Measurements from ENCODE around the gene DESI1. TPM values are rescaled to one million over a fixed set of nuclear protein-coding genes. Genes with fewer than 3 reads are reported as not detected.
A peak's percentile ranks its signal among the peaks of the same experiment; 100 is the strongest.
"Not testable (repeated sequence)": the region's sequence is repeated elsewhere in the genome, so short reads cannot be mapped to it uniquely, and the experiment has no call there.

Gene DESI1
- polyA plus RNA-seq, 1 donor = 31.3 TPM

DNA sequence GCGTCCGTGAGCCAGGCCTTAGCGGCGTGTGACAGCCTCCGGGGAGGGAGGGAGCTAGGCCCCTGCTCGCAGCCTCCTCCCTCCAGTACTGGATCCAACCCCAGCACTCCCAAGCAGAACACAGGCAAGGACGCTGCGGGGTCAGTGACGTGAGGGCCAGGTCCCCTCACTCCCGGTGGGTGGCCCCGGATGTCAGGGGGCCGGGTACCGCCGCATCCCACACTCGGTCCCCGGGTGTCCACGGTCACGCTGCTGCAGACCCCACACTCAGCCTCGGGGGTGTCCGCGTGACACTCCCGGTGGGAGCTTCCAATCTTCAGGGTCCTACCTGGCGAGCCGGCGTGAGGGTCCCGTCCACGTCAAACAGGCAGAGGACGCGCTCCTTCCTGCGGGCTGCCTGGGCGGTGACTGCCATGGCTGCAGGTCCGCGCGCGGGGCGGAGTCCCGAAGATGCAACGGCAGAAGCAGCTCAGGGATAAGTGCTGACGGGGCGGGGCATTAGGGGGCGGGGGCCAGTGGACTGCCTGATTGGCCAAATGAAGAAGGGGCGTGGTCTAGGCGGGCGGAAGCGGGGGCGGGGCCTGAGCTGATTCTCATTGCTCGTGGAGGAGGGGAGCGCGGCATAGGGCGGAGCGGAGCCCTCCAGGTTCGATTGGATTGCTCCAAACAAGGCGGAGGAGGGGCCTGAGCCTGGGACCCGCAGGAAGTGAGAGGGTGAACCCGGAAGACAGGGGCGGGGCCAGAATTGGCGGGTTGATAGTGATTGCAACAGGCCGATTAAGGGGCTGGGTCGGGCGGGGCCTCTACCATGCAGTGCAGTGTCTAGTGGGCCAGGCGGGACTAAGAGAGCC is 31.2 kb downstream of the DESI1 start, which contains the start of gene PMM1:
PMM1 (minus strand) TSS at position 450 of the 851 bp plus-strand sequence; CDS start at position 415, 35 bp downstream.
- DNase-seq = peak; percentile 100

DNA sequence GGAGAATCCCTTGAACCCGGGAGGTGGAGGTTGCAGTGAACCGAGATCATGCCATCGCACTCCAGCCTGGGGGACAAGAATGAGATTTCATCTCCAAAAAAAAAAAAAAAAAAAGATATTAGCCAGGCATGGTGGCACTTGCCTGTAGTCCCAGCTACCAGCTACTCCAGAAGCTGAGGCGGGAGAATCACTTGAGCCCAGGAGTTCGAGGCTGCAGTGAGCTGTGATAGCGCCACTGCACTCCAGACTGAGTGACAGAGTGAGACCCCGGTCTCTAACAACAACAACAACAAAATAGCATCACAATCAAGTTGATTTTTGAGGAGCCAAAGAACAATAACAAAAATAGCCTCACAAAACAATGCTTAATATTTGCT is 33.5 kb downstream of the DESI1 start:
- no peak for DNase-seq

DNA sequence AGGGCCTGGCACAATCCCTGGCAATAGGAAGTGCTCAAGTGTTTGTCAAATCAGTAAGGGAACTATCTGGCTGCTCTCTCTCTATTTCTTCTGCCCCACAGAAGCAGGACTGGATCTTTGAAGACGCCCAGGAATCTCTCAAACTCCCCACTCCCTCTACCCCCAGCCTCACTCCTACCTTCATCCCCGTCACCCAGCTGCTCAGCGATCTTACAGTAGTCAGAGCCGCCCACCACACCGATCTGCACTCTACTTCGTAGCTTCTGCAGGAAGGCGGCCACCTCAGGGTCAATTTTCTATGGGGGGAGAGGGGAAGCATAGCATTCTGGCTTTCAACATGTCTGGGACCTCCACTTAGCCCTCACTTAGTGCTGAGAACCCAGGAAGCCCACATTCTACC is 34.9 kb downstream of the DESI1 start:
- DNase-seq = no peak

DNA sequence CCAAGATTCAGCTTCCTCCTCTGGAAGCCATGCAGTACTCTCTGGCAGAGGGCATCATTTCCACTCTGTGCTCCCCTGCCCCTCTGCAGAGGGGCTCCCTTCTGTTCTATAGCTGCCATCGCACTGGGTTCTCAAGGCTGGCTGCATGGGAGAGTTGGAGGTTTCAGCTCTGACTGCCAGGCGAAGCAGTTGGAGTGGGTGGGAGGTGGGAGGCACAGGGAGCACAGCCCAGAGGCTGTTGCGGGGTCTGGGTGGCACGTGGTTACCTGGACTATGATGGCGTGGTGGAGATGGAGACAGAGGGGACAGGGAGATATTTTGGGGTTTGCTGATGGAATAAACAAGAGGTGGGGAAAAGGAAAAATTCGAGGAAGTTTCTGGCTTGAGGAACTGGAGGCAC is 36.0 kb downstream of the DESI1 start:
- no peak for DNase-seq

- no peak for DNase-seq
These were observed 38.1 kb downstream of the DESI1 start for GRCh38 chr22:41582694-41583093.

GRCh38 chr22:41579997-41580355 is 40.9 kb downstream of the DESI1 start:
- DNase-seq = no peak

DNA sequence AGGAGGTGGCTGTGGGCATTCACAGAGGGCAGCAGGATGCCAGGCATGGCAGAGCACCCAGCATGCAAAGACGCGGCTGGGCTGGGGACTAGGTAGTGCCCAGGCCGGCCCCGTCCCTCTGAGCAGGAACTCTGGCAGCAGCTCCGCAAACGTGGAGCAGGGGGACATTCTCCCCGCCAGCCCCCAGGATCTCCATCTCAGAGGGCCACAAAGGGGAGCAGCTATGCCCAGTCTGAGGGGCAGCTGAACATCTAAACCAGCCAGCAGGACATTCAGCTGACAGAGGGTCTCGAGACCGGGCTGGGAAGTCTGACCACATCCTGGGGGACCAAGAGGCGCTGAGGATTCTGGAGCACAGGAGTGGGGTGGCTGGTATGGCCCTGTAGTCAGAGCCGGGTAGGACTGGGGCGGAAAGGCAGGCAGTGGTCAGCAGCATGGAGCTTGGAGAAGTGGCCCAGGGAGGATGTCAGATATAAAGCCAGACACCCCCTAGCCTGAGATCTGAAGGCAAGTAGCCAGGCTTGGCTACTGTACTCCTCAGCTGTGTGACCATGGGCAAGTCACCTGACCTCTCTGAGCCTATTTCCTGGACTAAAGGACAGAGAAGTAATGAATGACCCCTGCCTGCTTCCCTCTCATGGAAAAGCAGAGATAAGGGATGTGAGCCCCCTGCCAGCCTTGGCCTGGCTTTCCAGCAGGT is 41.4 kb downstream of the DESI1 start:
- no peak for DNase-seq

- DNase-seq = no peak
These were observed 42.0 kb downstream of the DESI1 start for GRCh38 chr22:41578818-41579217.

DNA sequence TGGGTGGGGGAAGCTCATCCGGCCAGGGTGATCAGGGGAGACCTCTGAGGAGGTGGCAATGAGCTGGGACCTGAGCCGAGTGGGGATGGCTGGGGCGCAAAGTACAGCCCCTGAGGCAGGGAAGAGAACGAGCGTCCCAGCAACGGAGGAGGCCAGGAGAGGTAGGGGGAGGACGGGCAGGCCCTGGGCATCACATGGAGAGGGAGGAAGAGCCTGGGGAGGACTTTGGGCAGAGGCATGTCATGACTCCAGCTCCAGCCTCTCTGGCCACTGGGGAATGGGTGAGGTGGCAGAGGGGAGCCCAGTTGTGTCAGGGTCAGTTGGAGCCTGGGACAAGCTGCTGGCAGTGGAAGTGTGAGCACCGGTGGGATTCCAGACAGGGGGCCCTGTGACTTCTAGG is 42.7 kb downstream of the DESI1 start:
- DNase-seq = no peak

GRCh38 chr22:41576877-41577276 is 44.0 kb downstream of the DESI1 start:
- DNase-seq = no peak

GRCh38 chr22:41575533-41575932 is 45.3 kb downstream of the DESI1 start:
- DNase-seq = no peak

- no peak for DNase-seq
These were observed 45.9 kb downstream of the DESI1 start for GRCh38 chr22:41574847-41575381.

GRCh38 chr22:41573677-41574076 is 47.2 kb downstream of the DESI1 start:
- no peak for DNase-seq

GRCh38 chr22:41572305-41572704 is 48.5 kb downstream of the DESI1 start:
- DNase-seq = not testable (repeated sequence)

- no peak for DNase-seq
These were observed 49.1 kb downstream of the DESI1 start for GRCh38 chr22:41571786-41572185.

DNA sequence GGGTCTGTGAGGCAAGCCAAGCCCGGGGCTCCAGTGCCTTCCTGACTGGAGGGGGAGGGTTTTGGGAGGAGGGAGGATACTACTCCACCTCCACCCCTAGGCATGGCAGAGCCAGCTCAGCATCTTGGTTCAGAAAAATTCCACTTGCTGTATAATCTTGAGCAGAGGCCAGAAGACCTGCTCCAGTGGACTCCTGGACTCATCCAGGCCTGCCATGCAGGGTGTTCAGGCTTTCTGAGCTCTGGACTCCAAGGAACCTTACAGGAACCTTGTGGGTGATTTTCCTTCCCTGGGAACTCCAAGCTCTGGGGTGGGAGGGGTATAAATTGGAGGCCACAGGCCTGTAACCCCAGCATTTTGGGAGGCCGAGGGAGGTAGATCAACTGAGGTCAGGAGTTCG is 50.6 kb downstream of the DESI1 start:
- no peak for DNase-seq

- no peak for DNase-seq
These were observed 52.0 kb downstream of the DESI1 start for GRCh38 chr22:41568811-41569210.

GRCh38 chr22:41567512-41567768 is 53.4 kb downstream of the DESI1 start:
- DNase-seq = no peak

DNA sequence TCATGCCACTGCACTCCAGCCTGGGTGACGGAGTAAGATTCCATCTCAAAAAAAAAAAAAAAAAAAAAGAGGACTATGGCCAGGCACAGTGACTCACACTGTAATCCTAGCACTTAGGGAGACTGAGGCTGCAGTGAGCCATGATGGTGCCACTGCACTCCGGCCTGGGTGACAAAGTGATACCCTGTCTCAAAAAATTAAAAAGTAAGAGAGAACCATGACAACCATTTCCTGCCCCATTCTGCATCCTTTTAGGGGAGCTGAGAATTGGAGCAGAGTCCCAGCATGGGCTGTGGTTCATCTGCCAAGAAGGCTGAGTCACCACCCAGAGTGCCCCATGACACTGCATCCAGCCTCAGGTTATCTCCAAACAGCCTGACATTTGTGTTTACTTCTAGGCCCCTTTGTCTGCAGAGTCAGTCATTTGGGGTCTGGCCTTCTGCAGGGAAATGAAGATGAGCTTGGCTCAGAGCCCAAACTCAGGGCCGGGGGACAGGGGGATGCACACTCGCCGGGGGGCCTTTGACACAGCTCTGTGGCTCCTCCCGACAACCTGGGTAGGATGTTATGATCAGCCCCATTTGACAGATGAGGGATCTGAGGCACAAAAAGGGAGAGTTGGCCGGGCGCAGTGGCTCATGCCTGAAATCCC is 55.3 kb downstream of the DESI1 start:
- DNase-seq = no peak

- no peak for DNase-seq
These were observed 56.3 kb downstream of the DESI1 start for GRCh38 chr22:41564563-41564962.

DNA sequence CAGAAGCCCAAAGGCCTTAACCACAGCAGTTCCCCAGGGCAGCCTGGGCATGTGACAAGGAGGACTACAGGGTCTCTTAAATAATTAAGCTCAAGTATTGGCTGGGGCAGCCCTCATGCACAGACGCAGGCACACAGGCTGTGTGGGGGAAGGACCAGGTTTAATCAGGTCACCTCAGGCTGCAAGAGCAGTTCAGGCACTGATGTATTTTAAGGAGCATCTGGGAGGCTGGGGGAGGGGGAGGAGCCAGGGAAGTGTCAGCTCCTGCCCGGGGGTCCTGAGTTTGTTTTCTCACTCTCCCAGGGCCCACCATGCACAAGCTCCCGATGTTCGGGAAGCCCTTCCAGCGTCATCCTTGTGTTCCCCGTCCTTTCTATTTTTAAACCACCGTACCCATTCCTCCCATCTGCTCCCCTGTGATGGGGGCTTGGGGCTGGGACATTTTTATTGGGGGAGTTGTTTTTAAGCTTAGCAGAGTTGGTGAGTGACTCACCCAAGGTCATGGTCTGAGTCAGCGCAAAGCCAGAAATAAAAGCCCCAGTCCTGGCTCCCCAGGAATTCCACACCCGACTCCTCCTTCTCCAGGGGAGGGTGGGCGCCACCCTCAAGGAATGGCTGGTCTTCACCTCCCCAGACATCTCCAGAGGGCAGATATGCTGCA is 57.7 kb downstream of the DESI1 start:
- DNase-seq = no peak

GRCh38 chr22:41562461-41562860 is 58.4 kb downstream of the DESI1 start:
- no peak for DNase-seq

- DNase-seq = no peak
These were observed 59.1 kb downstream of the DESI1 start for GRCh38 chr22:41561788-41562187.
